HepG2 (cell line): Measurements from ENCODE around the gene SMYD1. TPM values are rescaled to one million over a fixed set of nuclear protein-coding genes. Genes with fewer than 3 reads are reported as not detected.

ENCODE experiments used
- ASH2L ChIP-seq: fragments of 300-600, 200-600 bp; sonication (generic); IDR thresholded peaks from 2 replicates; pipeline ENCODE4 v1.7.0; 2017; ENCODE audit warnings: low read depth, mild to moderate bottlenecking, moderate library complexity, mixed read lengths, low read length; ENCODE audit not compliant: insufficient read length
- FOXJ3 ChIP-seq: sonication (generic); formaldehyde crosslinking; IDR thresholded peaks from 2 replicates; pipeline ENCODE4 v1.4.0; 2020; ENCODE audit warnings: missing genetic modification reagents, mild to moderate bottlenecking, borderline replicate concordance
- GATAD1 ChIP-seq: IDR thresholded peaks from 2 replicates; pipeline ENCODE4 v1.6.1; 2016; ENCODE audit warnings: missing genetic modification reagents, missing compliant biosample characterization
- HNRNPL ChIP-seq: fragments of 200-400 bp; formaldehyde crosslinking; IDR thresholded peaks from 2 replicates; pipeline ENCODE4 v1.6.1; 2017; ENCODE audit warnings: mild to moderate bottlenecking, low read depth, low read length
- MBD4 ChIP-seq: IDR thresholded peaks from 2 replicates; pipeline ENCODE4 v1.6.1; 2012; ENCODE audit warnings: low read length, inconsistent platforms, borderline replicate concordance
- PLRG1 ChIP-seq: fragments of 450-650 bp; conservative IDR thresholded peaks from 2 replicates; pipeline ENCODE4 v1.6.1; 2016
- SAFB2 ChIP-seq: sonication (generic); formaldehyde crosslinking; IDR thresholded peaks from 2 replicates; pipeline ENCODE4 v1.5.1; 2020; ENCODE audit warnings: missing genetic modification reagents, low read depth, mild to moderate bottlenecking, borderline replicate concordance
- ZNF12 ChIP-seq: sonication (generic); formaldehyde crosslinking; IDR thresholded peaks from 2 replicates; pipeline ENCODE4 v1.5.0; 2020; ENCODE audit warnings: missing genetic modification reagents
- ZNF20 ChIP-seq: sonication (generic); formaldehyde crosslinking; IDR thresholded peaks from 2 replicates; pipeline ENCODE4 v1.4.0; 2020; ENCODE audit warnings: mild to moderate bottlenecking, moderate library complexity, missing genetic modification reagents
- ZNF253 ChIP-seq: sonication (generic); formaldehyde crosslinking; IDR thresholded peaks from 2 replicates; pipeline ENCODE4 v1.8.0; 2022; ENCODE audit warnings: mild to moderate bottlenecking, missing genetic modification reagents, borderline replicate concordance
- ZNF605 ChIP-seq: sonication (generic); formaldehyde crosslinking; IDR thresholded peaks from 2 replicates; pipeline ENCODE4 v1.8.0; 2022; ENCODE audit warnings: mild to moderate bottlenecking, missing genetic modification reagents
- ZNF772 ChIP-seq: sonication (generic); formaldehyde crosslinking; IDR thresholded peaks from 2 replicates; pipeline ENCODE4 v1.5.0; 2020; ENCODE audit warnings: mild to moderate bottlenecking, missing genetic modification reagents
- ZNF841 ChIP-seq: sonication (generic); formaldehyde crosslinking; IDR thresholded peaks from 2 replicates; pipeline ENCODE4 v1.8.1; 2023; ENCODE audit warnings: missing genetic modification reagents, borderline replicate concordance
- polyA plus RNA-seq, 8 experiments: library from polyadenylated mRNA; depleted of rRNA in 3 of 8; stranded (reverse) in 7 of 8; unstranded in 1 of 8; fragments of >200 nt; fragmentation: Illumina TruSeq in 4 of 8; extraction: Trizol in 4 of 8; gene quantifications; 2 replicates each; pipeline versions ENCODE4 v1.2.1 to v1.2.3, GENCODE V29; 2011 to 2016; ENCODE audit warnings: low read depth in 4 of 8, missing spikeins in 1 of 8, mixed read lengths in 1 of 8; ENCODE audit not compliant: insufficient read depth in 1 of 8
- total RNA-seq, 5 experiments: library from RNA; depleted of rRNA; stranded (reverse); fragments of >200 nt; fragmentation: Illumina TruSeq; extraction: Trizol; gene quantifications; 2 replicates each; pipeline ENCODE4 v1.2.3, GENCODE V29; 2016; ENCODE audit warnings: low read depth in 1 of 5
- TF ChIP-seq, protein P1 (sequence below): sonication (generic); formaldehyde crosslinking; IDR thresholded peaks from 2 replicates; pipeline ENCODE4 v1.5.0; 2020; ENCODE audit warnings: missing genetic modification reagents
- TF ChIP-seq, protein P2 (sequence below): IDR thresholded peaks from 2 replicates; pipeline ENCODE4 v1.6.1; 2016; ENCODE audit warnings: control low read depth
- TF ChIP-seq, protein P3 (sequence below): sonication (generic); formaldehyde crosslinking; IDR thresholded peaks from 2 replicates; pipeline ENCODE4 v1.8.0; 2023; ENCODE audit warnings: mild to moderate bottlenecking, missing genetic modification reagents
- TF ChIP-seq, protein P4 (sequence below): IDR thresholded peaks from 2 replicates; pipeline ENCODE4 v1.6.1; 2016
- TF ChIP-seq, protein P5 (sequence below): sonication (generic); formaldehyde crosslinking; IDR thresholded peaks from 2 replicates; pipeline ENCODE4 v1.4.0; 2020; ENCODE audit warnings: missing genetic modification reagents
- TF ChIP-seq, protein P6 (sequence below): sonication (generic); formaldehyde crosslinking; IDR thresholded peaks from 2 replicates; pipeline ENCODE4 v1.4.0; 2020; ENCODE audit warnings: missing genetic modification reagents; ENCODE audit errors: not compliant biosample characterization
- TF ChIP-seq, protein P7 (sequence below): sonication (generic); formaldehyde crosslinking; IDR thresholded peaks from 2 replicates; pipeline ENCODE4 v1.4.0; 2020; ENCODE audit warnings: missing genetic modification reagents

Gene SMYD1
- total and polyA plus RNA-seq, 2 of the 13 experiments (the other 11 are each of a cell fraction or from before 2014, with no cell fraction given): not detected

DNA sequence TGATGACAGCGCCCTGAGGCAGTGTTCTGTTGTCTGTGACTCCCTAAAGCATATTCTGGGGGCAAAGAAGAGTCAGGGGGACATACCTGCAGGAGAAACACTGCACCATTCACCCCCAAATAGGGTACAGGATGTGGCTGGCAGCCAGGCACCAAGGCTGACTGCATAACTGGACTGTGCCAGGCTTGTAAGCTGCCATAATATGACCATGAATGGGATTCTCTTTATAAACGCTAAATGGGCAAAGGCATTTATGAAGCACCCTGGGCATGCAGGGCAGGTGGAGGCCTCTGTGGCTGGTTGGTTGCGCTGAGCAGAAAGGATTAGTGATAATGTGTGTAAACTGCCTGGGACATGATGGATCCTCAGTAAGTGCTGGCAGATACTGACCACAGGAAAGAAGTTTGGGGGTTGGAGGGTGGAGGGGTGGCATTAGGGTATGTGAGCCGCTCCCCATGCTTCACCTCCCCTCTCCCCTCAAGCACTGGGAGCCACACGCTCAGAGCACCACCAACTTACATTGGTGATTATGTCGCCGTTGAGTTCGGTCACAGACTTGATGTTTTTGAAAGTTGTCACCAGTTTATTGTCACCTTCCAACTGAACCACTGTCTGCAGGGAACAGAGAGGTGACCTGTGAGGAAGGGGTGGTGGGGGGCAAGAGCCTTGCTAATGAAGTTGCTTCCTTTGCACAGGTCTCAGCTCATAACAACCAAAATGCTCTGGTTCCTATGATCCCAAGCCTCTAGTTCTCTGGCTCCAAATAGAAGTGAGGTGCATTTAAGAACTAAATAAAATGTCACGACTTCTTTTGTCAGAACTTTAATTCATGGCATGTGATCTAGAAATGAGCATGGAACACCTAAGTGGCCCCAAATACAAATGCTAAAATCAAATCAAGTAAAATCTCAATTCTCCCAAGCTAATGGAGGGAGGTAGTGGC, 56.6 kb downstream of the SMYD1 start (continued):
- TF ChIP-seq FOXJ3 (CRISPR knock-in tag) (no peak), PLRG1 (no peak), SAFB2 (no peak), ZNF605 (peak; percentile 47; the same call in 1 of the 2 replicates), ZNF253 (CRISPR knock-in tag) (0 out of 2 replicates have a peak, but pooled peaks have one; percentile 58), ASH2L (no peak), GATAD1 (no peak), MBD4 (0 out of 2 replicates have a peak, but pooled peaks have one; percentile 32), ZNF12 (no peak), ZNF20 (no peak), ZNF772 (CRISPR knock-in tag) (0 out of 2 replicates have a peak, but pooled peaks have one; percentile 7), HNRNPL (0 out of 2 replicates have a peak, but pooled peaks have one; percentile 57), ZNF841 (CRISPR knock-in tag) (no peak)
- TF ChIP-seq, protein P1, sequence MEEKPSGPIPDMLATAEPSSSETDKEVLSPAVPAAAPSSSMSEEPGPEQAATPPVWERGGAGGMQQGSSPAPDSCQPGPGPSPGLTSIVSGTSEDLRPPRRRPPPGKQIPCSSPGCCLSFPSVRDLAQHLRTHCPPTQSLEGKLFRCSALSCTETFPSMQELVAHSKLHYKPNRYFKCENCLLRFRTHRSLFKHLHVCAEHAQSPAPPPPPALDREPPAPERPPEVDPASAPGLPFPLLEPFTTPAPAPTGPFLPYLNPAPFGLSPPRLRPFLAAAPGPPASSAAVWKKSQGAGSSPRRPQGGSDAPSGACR (CRISPR knock-in tag): no peak
- TF ChIP-seq, protein P2, sequence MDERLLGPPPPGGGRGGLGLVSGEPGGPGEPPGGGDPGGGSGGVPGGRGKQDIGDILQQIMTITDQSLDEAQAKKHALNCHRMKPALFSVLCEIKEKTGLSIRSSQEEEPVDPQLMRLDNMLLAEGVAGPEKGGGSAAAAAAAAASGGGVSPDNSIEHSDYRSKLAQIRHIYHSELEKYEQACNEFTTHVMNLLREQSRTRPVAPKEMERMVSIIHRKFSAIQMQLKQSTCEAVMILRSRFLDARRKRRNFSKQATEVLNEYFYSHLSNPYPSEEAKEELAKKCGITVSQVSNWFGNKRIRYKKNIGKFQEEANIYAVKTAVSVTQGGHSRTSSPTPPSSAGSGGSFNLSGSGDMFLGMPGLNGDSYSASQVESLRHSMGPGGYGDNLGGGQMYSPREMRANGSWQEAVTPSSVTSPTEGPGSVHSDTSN (CRISPR knock-in tag): no peak
- TF ChIP-seq, protein P3, sequence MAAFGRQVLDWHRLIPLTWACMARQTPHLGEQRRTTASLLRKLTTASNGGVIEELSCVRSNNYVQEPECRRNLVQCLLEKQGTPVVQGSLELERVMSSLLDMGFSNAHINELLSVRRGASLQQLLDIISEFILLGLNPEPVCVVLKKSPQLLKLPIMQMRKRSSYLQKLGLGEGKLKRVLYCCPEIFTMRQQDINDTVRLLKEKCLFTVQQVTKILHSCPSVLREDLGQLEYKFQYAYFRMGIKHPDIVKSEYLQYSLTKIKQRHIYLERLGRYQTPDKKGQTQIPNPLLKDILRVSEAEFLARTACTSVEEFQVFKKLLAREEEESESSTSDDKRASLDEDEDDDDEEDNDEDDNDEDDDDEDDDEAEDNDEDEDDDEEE: 0 out of 2 replicates have a peak, but pooled peaks have one; percentile 38
- TF ChIP-seq, protein P4, sequence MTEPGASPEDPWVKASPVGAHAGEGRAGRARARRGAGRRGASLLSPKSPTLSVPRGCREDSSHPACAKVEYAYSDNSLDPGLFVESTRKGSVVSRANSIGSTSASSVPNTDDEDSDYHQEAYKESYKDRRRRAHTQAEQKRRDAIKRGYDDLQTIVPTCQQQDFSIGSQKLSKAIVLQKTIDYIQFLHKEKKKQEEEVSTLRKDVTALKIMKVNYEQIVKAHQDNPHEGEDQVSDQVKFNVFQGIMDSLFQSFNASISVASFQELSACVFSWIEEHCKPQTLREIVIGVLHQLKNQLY (CRISPR knock-in tag): no peak
- TF ChIP-seq, protein P5, sequence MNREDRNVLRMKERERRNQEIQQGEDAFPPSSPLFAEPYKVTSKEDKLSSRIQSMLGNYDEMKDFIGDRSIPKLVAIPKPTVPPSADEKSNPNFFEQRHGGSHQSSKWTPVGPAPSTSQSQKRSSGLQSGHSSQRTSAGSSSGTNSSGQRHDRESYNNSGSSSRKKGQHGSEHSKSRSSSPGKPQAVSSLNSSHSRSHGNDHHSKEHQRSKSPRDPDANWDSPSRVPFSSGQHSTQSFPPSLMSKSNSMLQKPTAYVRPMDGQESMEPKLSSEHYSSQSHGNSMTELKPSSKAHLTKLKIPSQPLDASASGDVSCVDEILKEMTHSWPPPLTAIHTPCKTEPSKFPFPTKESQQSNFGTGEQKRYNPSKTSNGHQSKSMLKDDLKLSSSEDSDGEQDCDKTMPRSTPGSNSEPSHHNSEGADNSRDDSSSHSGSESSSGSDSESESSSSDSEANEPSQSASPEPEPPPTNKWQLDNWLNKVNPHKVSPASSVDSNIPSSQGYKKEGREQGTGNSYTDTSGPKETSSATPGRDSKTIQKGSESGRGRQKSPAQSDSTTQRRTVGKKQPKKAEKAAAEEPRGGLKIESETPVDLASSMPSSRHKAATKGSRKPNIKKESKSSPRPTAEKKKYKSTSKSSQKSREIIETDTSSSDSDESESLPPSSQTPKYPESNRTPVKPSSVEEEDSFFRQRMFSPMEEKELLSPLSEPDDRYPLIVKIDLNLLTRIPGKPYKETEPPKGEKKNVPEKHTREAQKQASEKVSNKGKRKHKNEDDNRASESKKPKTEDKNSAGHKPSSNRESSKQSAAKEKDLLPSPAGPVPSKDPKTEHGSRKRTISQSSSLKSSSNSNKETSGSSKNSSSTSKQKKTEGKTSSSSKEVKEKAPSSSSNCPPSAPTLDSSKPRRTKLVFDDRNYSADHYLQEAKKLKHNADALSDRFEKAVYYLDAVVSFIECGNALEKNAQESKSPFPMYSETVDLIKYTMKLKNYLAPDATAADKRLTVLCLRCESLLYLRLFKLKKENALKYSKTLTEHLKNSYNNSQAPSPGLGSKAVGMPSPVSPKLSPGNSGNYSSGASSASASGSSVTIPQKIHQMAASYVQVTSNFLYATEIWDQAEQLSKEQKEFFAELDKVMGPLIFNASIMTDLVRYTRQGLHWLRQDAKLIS (CRISPR knock-in tag): no peak
- TF ChIP-seq, protein P6, sequence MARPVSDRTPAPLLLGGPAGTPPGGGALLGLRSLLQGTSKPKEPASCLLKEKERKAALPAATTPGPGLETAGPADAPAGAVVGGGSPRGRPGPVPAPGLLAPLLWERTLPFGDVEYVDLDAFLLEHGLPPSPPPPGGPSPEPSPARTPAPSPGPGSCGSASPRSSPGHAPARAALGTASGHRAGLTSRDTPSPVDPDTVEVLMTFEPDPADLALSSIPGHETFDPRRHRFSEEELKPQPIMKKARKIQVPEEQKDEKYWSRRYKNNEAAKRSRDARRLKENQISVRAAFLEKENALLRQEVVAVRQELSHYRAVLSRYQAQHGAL (CRISPR knock-in tag): no peak
- TF ChIP-seq, protein P7, sequence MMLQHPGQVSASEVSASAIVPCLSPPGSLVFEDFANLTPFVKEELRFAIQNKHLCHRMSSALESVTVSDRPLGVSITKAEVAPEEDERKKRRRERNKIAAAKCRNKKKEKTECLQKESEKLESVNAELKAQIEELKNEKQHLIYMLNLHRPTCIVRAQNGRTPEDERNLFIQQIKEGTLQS (CRISPR knock-in tag): no peak
